ENCODE data around the gene ZNF446. TPM values are rescaled to one million over a fixed set of nuclear protein-coding genes. Genes with fewer than 3 reads are reported as not detected.
"Not testable (repeated sequence)": the region's sequence is repeated elsewhere in the genome, so short reads cannot be mapped to it uniquely, and the experiment has no call there.

The ZNF446 gene
- total RNA-seq, 1 experiment from 2014 or later, result 13.9 TPM

- peaks cover 16% of the 10 kb centered on the region for H3K9me3 Mint-ChIP-seq (ENCODE audit: low read depth, unreplicated experiment)
- no peak within 1 kb of the TSS for H3K4me3 Mint-ChIP-seq (ENCODE audit: low read depth, unreplicated experiment)
- intact Hi-C loops (cut with micrococcal nuclease; ENCODE audit: unreplicated experiment), result no loop called here
- peaks cover 7% of the 10 kb centered on the region for H3K36me3 Mint-ChIP-seq (ENCODE audit: insufficient read depth, unreplicated experiment)
- TF ChIP-seq, protein P1, sequence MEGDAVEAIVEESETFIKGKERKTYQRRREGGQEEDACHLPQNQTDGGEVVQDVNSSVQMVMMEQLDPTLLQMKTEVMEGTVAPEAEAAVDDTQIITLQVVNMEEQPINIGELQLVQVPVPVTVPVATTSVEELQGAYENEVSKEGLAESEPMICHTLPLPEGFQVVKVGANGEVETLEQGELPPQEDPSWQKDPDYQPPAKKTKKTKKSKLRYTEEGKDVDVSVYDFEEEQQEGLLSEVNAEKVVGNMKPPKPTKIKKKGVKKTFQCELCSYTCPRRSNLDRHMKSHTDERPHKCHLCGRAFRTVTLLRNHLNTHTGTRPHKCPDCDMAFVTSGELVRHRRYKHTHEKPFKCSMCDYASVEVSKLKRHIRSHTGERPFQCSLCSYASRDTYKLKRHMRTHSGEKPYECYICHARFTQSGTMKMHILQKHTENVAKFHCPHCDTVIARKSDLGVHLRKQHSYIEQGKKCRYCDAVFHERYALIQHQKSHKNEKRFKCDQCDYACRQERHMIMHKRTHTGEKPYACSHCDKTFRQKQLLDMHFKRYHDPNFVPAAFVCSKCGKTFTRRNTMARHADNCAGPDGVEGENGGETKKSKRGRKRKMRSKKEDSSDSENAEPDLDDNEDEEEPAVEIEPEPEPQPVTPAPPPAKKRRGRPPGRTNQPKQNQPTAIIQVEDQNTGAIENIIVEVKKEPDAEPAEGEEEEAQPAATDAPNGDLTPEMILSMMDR (IDR thresholded peaks at IDR 0.05; ENCODE audit: unreplicated experiment), result no peak
- H3K27me3 Mint-ChIP-seq (ENCODE audit: unreplicated experiment), result no peaks in the 10 kb centered on the region
- no TSS peak for BruUV-seq (replicated peaks)
- DNase-seq, result no peak
- CTCF ChIA-PET, result no interaction called here
- no peak within 1 kb of the TSS for H3K27ac Mint-ChIP-seq (ENCODE audit: unreplicated experiment)
- no peaks in the 10 kb centered on the region for H3K4me1 Mint-ChIP-seq (ENCODE audit: low read depth, unreplicated experiment)
These were observed 36.3 kb upstream of the ZNF446 start, which contains the start of gene ZNF132 for GRCh38 chr19:58439576-58440554. TSS of gene ZNF132 (minus strand) at chr19:58440153. CDS start at chr19:58439821, 332 bp downstream.

DNA sequence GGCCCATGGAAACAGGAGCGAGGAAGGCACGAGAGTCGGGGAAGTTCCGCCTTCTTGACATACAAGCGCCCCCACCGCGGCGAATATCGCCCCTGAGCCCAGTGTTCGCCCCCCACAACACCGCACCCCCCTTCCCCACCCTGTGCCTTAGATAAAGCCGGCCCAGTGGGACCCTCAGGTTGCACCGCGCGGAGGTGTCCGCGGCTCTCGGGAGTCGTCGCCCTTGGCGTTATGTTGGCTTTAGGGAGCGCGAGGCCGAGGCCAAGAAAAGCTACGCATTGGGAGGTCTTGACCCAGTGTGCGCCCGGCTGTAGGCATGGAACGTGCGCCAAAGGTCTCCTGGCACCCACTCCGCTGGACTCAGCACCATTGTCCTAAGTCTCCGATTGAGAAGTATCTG lies 35.6 kb upstream of the ZNF446 start:
- no peak for DNase-seq
- no peaks in the 10 kb centered on the region for H3K4me1 Mint-ChIP-seq (ENCODE audit: low read depth, unreplicated experiment)
- BruUV-seq (replicated peaks), result no TSS peak
- no peak overlapping the region for H3K27ac Mint-ChIP-seq (ENCODE audit: unreplicated experiment)
- no peak overlapping the region for H3K4me3 Mint-ChIP-seq (ENCODE audit: low read depth, unreplicated experiment)
- H3K27me3 Mint-ChIP-seq (ENCODE audit: unreplicated experiment), result no peaks in the 10 kb centered on the region
- H3K36me3 Mint-ChIP-seq (ENCODE audit: insufficient read depth, unreplicated experiment), result peaks cover 7% of the 10 kb centered on the region
- CTCF ChIA-PET, result no interaction called here
- intact Hi-C loops (cut with micrococcal nuclease; ENCODE audit: unreplicated experiment), result no loop called here
- TF ChIP-seq, protein P1 (IDR thresholded peaks at IDR 0.05; ENCODE audit: unreplicated experiment), result no peak
- peaks cover 16% of the 10 kb centered on the region for H3K9me3 Mint-ChIP-seq (ENCODE audit: low read depth, unreplicated experiment)

- H3K9me3 Mint-ChIP-seq (ENCODE audit: low read depth, unreplicated experiment), result peaks cover 16% of the 10 kb centered on the region
- DNase-seq; BruUV-seq (replicated peaks); intact Hi-C loops (cut with micrococcal nuclease; ENCODE audit: unreplicated experiment); H3K27ac Mint-ChIP-seq (ENCODE audit: unreplicated experiment); H3K27me3 Mint-ChIP-seq (ENCODE audit: unreplicated experiment); CTCF ChIA-PET; H3K4me3 Mint-ChIP-seq (ENCODE audit: low read depth, unreplicated experiment); H3K4me1 Mint-ChIP-seq (ENCODE audit: low read depth, unreplicated experiment); H3K36me3 Mint-ChIP-seq (ENCODE audit: insufficient read depth, unreplicated experiment): not testable (repeated sequence)
These were observed 33.2 kb upstream of the ZNF446 start for GRCh38 chr19:58442986-58443385.

- BruUV-seq (replicated peaks); H3K27me3 Mint-ChIP-seq (ENCODE audit: unreplicated experiment); H3K27ac Mint-ChIP-seq (ENCODE audit: unreplicated experiment); H3K4me3 Mint-ChIP-seq (ENCODE audit: low read depth, unreplicated experiment); CTCF ChIA-PET; DNase-seq; intact Hi-C loops (cut with micrococcal nuclease; ENCODE audit: unreplicated experiment): not testable (repeated sequence)
- peaks cover 11% of the 10 kb centered on the region for H3K9me3 Mint-ChIP-seq (ENCODE audit: low read depth, unreplicated experiment)
- peaks cover 24% of the 10 kb centered on the region for H3K4me1 Mint-ChIP-seq (ENCODE audit: low read depth, unreplicated experiment)
- H3K36me3 Mint-ChIP-seq (ENCODE audit: insufficient read depth, unreplicated experiment), result peaks cover 22% of the 10 kb centered on the region
These were observed 27.3 kb upstream of the ZNF446 start for GRCh38 chr19:58448860-58449259.

DNA sequence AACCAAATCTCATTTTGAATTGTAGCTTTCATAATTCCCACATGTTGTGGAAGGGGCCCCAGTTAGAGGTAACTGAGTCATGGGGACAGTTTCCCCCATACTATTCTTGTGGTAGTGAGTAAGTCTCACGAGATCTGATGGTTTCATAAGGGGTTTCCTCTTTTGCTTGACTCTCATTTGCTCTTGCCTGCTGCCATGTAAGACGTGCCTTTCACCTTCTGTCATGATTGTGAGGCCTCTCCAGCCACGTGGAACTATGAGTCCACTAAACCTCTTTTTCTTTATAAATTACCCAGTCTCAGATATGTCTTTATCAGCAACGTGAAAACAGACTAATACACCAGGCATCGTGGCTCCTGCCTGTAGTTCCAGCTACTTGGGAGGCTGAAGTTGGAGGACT lies 26.2 kb upstream of the ZNF446 start:
- CTCF ChIA-PET; H3K9me3 Mint-ChIP-seq (ENCODE audit: low read depth, unreplicated experiment); H3K27me3 Mint-ChIP-seq (ENCODE audit: unreplicated experiment); BruUV-seq (replicated peaks); DNase-seq; H3K27ac Mint-ChIP-seq (ENCODE audit: unreplicated experiment): not testable (repeated sequence)
- Mint-ChIP-seq H3K36me3 (ENCODE audit: insufficient read depth, unreplicated experiment) (peaks cover 22% of the 10 kb centered on the region), H3K4me3 (ENCODE audit: low read depth, unreplicated experiment) (peak overlapping the region; percentile 90), H3K4me1 (ENCODE audit: low read depth, unreplicated experiment) (peaks cover 24% of the 10 kb centered on the region)
- intact Hi-C loops (cut with micrococcal nuclease; ENCODE audit: unreplicated experiment), result loop anchor here (5.0 kb wide), 1 partner anchor 43 kb away; the partner anchor contains the start of gene ZNF584
